Measurements from ENCODE around the gene TATDN2. TPM values are rescaled to one million over a fixed set of nuclear protein-coding genes. Genes with fewer than 3 reads are reported as not detected.
"Not testable (repeated sequence)": the region's sequence is repeated elsewhere in the genome, so short reads cannot be mapped to it uniquely, and the experiment has no call there.

The TATDN2 gene
- total RNA-seq, 2 donors from 2014 or later, result 56.7 to 71.7 TPM

DNA sequence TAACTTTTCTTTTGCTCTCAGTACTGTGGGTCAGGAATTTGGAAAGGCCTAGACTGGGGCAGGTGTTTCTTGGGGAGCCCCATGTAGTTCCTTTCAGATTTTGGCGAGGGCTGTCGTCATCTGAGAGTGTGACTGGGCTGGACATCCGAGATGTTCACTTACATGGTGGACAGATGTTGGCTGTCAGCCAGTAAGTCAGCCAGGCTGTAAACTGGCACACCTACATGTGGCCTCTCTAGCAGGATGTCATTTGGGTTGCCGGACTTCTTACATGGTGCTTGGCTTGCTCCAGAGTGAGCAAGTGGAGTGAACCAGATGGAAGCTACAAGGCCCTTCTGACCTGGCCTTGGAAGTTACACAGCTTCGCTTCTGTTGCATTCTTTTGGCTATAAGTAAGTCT lies 20.7 kb downstream of the TATDN2 start:
- no peak overlapping the region for H3K4me3 Mint-ChIP-seq
- H3K27me3 Mint-ChIP-seq, result no peaks in the 10 kb centered on the region
- H3K9me3 Mint-ChIP-seq, result no peaks in the 10 kb centered on the region
- peaks cover 100% of the 10 kb centered on the region for H3K36me3 Mint-ChIP-seq (ENCODE audit: low read depth)
- H3K27ac Mint-ChIP-seq, result peak overlapping the region; percentile 69
- no peak for ATAC-seq (replicated peaks)
- H3K4me1 Mint-ChIP-seq, result peaks cover 38% of the 10 kb centered on the region

DNA sequence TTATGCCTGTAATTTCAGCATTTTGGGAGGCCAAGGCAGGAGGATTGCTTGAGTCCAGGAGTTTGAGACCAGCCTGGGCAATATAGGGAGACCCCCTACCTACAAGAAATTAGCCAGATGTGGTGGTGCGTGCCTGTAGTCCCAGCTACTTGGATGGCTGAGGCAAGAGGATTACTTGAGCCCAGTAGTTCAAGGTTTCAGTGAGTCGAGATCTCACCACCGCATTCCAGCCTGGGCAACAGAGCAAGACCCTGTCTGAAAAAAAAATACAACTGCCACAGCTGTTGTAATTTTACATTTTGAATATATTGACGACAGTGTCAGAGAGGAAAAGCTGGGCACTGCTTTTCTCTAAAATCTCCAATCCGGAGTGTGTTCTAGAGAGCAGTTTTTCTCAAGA lies 21.2 kb downstream of the TATDN2 start:
- peak overlapping the region; percentile 69 for H3K27ac Mint-ChIP-seq

DNA sequence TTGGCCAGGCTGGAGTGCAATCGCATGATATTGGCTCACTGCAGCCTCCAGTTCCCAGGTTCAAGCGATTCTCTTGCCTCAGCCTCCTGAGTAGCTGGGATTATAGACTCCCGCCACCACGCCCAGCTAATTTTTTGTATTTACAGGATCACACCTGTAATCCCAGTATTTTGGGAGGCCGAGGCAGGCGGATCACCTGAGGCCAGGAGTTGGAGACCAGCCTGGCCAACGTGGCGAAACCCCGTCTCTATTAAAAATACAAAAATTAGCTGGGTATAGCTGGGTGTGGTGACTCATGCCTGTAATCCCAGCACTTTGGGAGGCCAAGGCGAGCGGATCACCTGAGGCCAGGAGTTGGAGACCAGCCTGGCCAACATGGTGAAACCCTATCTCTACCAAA lies 24.2 kb downstream of the TATDN2 start:
- H3K27me3 Mint-ChIP-seq; ATAC-seq (replicated peaks); H3K9me3 Mint-ChIP-seq: not testable (repeated sequence)
- peak overlapping the region; percentile 75 for H3K27ac Mint-ChIP-seq
- peak overlapping the region; percentile 40 for H3K4me3 Mint-ChIP-seq
- peaks cover 99% of the 10 kb centered on the region for H3K36me3 Mint-ChIP-seq (ENCODE audit: low read depth)
- H3K4me1 Mint-ChIP-seq, result peaks cover 31% of the 10 kb centered on the region

More for the DNA sequence above, 21.2 kb downstream of the TATDN2 start:
- Mint-ChIP-seq H3K4me1 (peaks cover 38% of the 10 kb centered on the region), H3K27me3 (no peaks in the 10 kb centered on the region), H3K36me3 (ENCODE audit: low read depth) (peaks cover 100% of the 10 kb centered on the region), H3K4me3 (no peak overlapping the region), H3K9me3 (no peaks in the 10 kb centered on the region)
- no peak for ATAC-seq (replicated peaks)

DNA sequence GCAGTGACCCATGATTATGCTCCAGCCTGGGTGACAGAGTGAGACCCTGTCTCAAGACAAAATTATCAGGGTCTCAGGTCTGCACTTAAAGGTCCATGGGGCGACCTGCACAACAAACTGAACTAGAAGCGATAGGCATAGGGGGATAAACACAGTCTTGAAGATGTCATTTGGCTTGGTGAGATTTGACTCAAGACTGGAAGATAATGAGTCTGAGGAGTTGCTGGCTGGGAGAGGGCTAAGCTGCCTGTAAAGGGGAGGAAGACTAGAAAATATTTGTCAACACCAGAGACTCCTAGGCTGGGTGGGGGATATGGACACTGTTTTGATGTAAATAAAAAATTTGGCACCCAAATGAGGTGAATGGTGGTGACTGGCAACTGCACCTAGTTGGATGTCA lies 24.7 kb downstream of the TATDN2 start:
- ATAC-seq (replicated peaks), result peak; percentile 47
- H3K4me3 Mint-ChIP-seq, result peak overlapping the region; percentile 40
- no peaks in the 10 kb centered on the region for H3K27me3 Mint-ChIP-seq
- H3K9me3 Mint-ChIP-seq, result no peaks in the 10 kb centered on the region
- H3K27ac Mint-ChIP-seq, result peak overlapping the region; percentile 75
- H3K36me3 Mint-ChIP-seq (ENCODE audit: low read depth), result peaks cover 99% of the 10 kb centered on the region
- peaks cover 27% of the 10 kb centered on the region for H3K4me1 Mint-ChIP-seq

DNA sequence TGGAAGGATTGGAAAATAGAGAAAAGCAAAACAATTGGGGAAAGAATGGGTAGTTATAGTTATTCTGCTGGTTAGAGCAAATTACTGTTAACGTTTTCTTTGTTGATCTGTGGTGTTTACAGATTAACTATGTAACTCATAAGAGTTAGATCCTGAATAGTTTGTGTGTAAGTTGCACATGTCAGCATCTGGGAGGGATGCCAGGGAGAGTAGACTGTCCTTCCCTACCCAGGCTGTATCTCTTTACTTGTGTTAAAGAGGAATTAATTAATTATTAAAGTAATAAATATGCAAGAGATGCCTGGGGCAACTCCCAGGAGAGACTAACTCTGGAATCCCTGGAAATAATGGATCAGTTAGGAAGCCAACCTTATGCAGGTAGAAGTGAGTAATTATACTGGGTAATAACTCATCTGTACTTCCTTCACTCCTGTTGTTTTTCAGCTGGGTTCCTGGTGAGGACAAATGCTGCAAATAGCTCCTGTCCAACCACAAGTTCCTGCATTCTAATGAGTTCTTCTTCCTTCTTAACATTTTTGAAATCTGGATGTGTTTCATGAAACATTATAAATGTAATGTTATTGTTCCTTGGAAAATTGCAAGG lies 25.5 kb downstream of the TATDN2 start:
- peak overlapping the region; percentile 40 for H3K4me3 Mint-ChIP-seq
- ATAC-seq (replicated peaks), result no peak
- H3K4me1 Mint-ChIP-seq, result peaks cover 27% of the 10 kb centered on the region
- peak overlapping the region; percentile 75 for H3K27ac Mint-ChIP-seq
- peaks cover 99% of the 10 kb centered on the region for H3K36me3 Mint-ChIP-seq (ENCODE audit: low read depth)
- no peaks in the 10 kb centered on the region for H3K9me3 Mint-ChIP-seq
- no peaks in the 10 kb centered on the region for H3K27me3 Mint-ChIP-seq

DNA sequence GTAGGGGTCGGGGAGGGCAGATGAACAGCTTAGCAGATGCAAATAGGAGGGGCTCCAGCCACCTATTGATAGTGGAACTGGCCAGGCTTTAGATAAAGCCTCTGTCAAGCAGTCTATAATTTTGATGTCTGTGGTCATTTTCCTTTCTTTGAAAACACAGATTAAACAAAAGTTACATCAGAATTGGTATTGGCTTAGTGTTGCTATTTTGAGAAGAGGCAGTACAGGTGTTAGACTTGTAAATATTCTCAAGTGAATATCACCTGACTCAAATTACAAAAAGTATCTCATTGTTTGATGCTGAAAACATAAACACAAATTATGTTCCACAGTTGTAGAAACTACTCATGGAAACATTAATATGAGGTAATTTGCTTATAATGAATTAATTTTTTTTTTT lies 26.3 kb downstream of the TATDN2 start:
- no peaks in the 10 kb centered on the region for H3K27me3 Mint-ChIP-seq
- peak overlapping the region; percentile 40 for H3K4me3 Mint-ChIP-seq
- H3K36me3 Mint-ChIP-seq (ENCODE audit: low read depth), result peaks cover 99% of the 10 kb centered on the region
- H3K4me1 Mint-ChIP-seq, result peaks cover 23% of the 10 kb centered on the region
- no peak for ATAC-seq (replicated peaks)
- no peaks in the 10 kb centered on the region for H3K9me3 Mint-ChIP-seq
- no peak overlapping the region for H3K27ac Mint-ChIP-seq

DNA sequence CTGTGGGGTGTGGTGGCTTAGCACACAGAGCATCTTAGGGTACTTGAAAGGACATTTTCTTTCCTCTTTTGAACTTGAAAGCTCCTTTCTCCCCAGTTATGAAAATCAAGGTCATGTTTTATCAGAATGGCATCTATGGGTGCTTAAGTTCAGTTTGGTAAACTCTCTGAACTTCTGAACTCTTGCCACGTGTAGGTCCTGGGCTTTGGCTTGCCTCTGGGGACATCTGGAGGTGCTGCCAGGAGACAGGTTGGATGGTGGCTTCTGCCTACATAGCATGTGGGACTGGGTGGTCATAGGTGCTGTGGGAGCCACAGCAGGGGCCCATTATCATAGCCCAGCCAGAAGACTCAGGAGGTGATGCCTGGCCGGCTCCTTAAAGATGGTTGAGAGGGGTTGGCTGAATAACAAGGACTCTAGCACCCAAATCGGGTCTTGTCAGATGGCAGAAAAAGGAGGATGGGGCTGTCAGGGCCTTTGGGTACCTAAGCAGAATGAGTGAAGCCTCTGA lies 28.9 kb downstream of the TATDN2 start:
- no peaks in the 10 kb centered on the region for H3K27me3 Mint-ChIP-seq
- ATAC-seq (replicated peaks), result no peak
- no peak overlapping the region for H3K4me3 Mint-ChIP-seq
- no peaks in the 10 kb centered on the region for H3K9me3 Mint-ChIP-seq
- H3K4me1 Mint-ChIP-seq, result peaks cover 25% of the 10 kb centered on the region
- peak overlapping the region; percentile 57 for H3K27ac Mint-ChIP-seq
- H3K36me3 Mint-ChIP-seq (ENCODE audit: low read depth), result peaks cover 99% of the 10 kb centered on the region

DNA sequence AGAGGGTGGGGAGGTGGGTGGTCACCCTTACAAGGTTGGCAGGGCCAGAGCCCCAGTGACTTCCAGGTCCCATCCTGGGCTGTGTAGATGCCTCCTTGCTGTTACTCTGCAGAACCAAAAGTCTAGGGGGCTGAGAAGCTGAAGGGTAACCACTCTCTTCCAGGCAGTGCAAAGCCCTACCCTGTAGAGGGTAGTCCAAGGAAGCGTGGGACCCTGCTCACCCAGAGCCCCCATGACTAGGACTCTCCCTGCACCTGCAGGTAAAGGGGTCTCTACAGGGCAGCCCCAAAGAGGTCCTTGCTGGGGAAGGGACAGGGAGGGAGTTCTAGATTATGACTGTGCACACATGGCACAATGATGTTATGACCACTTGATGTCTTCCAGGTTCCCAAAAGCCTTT lies 30.2 kb downstream of the TATDN2 start:
- Mint-ChIP-seq H3K27ac (no peak overlapping the region), H3K4me1 (peaks cover 25% of the 10 kb centered on the region), H3K4me3 (no peak overlapping the region), H3K36me3 (ENCODE audit: low read depth) (peaks cover 99% of the 10 kb centered on the region), H3K27me3 (no peaks in the 10 kb centered on the region), H3K9me3 (no peaks in the 10 kb centered on the region)
- no peak for ATAC-seq (replicated peaks)

DNA sequence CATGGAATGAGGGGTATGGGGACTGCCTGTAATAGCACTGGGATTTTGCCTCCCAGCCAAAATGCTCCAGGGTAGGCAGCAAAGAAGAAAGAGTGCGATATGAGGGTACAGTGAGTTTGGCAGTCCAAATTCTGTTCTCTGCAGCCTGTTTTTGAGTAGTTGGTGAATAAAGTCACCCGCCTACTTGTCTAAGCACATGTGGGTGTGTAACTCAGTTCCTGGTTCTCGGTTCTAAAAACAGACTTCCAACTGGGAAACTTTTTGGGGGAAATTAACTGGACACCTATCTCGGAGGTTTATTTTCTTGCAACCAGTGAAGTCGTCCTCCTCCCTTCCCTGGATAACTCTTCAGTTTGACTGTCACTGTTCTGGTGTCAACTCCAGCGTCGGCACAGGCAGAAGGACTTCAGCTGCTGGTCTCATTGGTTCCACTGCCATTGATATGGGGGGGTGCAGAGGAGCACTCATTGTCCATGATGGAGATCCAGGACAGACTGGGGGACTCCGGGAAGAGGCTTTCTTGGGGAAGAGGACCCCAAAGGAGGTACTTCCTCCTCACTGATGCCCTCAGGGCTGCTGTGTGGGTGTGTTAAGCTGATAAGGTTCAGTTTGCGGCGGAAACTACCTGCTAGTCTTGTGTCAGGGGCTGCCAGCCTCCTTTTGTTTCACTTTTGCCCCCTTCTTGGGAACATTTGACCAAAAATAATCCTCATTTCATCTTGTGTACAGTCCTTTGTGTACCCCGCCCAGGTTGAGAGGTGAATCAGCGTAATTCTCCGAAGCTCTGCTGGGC lies 31.3 kb downstream of the TATDN2 start:
- peaks cover 25% of the 10 kb centered on the region for H3K4me1 Mint-ChIP-seq
- H3K36me3 Mint-ChIP-seq (ENCODE audit: low read depth), result peaks cover 93% of the 10 kb centered on the region
- ATAC-seq (replicated peaks), result no peak
- no peak overlapping the region for H3K27ac Mint-ChIP-seq
- no peaks in the 10 kb centered on the region for H3K9me3 Mint-ChIP-seq
- H3K4me3 Mint-ChIP-seq, result no peak overlapping the region
- no peaks in the 10 kb centered on the region for H3K27me3 Mint-ChIP-seq

DNA sequence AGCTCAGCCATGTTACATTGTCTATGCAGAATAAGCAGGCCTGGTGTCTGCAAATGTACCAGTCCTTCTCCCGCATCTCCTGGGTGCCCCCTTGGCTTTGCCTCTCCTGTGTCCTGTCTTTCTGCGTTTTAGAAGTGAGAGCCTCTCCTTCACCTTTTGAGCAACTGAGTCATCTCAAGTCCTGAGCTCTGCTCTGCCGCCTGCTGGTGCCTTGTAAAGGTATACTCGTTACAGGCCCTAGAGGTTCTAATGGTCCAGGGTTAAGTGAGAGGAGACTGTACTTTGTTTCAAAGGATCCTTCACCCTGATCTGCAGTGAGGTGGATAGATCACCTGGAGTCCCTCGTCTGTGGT lies 31.9 kb downstream of the TATDN2 start:
- ATAC-seq (replicated peaks), result peak; percentile 45
- Mint-ChIP-seq H3K27me3 (no peaks in the 10 kb centered on the region), H3K36me3 (ENCODE audit: low read depth) (peaks cover 89% of the 10 kb centered on the region), H3K9me3 (no peaks in the 10 kb centered on the region), H3K4me1 (peaks cover 30% of the 10 kb centered on the region), H3K4me3 (no peak overlapping the region), H3K27ac (no peak overlapping the region)

DNA sequence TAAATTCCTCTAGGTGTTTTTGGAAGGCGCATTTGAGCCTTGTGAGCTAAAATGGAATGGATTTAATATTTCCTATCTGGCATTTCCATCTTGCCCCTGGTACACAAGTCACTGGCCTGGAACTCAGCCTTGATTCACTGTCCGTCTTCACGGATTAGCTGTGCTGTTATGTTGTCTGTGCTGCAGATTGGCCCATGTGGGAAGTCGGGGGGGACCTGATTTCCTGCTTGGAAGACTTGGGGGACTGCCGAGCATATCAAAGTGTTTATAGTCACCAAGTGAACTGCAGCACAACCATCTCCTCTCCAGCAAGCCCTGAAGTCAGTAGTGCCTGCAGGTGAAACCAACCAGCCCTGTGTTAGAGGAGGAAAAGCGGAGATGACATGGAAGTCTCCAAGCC lies 32.3 kb downstream of the TATDN2 start:
- Mint-ChIP-seq H3K9me3 (no peaks in the 10 kb centered on the region), H3K36me3 (ENCODE audit: low read depth) (peaks cover 89% of the 10 kb centered on the region), H3K27ac (no peak overlapping the region), H3K4me3 (no peak overlapping the region), H3K4me1 (peaks cover 34% of the 10 kb centered on the region), H3K27me3 (no peaks in the 10 kb centered on the region)
- ATAC-seq (replicated peaks), result no peak

DNA sequence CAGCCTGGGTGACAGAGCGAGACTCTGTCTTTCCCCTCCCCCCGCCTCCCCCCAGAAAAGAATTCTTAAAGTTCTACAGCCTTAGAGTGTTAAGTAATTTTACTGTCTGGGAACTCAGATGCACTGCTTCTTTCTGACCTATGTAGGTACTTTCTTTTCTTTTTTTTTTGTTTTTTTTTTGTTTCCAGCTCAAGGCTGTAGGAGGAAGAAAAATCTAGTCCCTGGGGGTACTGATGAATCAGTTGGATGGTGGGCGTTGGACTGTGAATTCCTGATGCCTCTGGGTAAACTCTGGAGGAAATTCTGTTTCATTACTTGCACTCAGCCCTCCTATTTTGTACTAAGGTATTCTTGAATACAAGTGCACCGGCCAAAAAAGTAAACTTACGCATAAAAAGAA lies 33.7 kb downstream of the TATDN2 start:
- Mint-ChIP-seq H3K27ac (peak overlapping the region; percentile 41), H3K9me3 (no peaks in the 10 kb centered on the region), H3K4me1 (peaks cover 35% of the 10 kb centered on the region)

DNA sequence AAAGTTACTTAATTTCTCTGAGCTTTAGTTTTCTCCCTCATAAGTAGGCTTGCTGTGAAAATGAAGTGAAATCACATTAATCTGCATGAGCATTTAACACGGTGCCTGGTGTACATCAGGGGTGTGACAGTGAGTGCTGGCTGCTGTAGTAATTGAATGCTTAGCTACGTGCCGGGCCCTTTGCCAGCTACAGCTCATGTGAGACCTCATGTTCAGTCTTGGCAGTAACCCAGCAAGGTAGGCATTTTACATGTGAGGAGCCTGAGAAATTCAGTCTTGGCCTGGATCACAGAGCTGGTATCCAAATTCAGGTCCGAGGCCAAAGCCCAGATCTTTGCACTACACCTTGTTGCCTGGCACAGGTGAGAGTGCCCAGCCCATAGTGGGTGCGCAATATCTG lies 35.4 kb downstream of the TATDN2 start:
- ATAC-seq (replicated peaks), result no peak
- no peaks in the 10 kb centered on the region for H3K9me3 Mint-ChIP-seq
- H3K4me3 Mint-ChIP-seq, result peak overlapping the region; percentile 65
- peak overlapping the region; percentile 87 for H3K27ac Mint-ChIP-seq
- peaks cover 89% of the 10 kb centered on the region for H3K36me3 Mint-ChIP-seq (ENCODE audit: low read depth)
- H3K27me3 Mint-ChIP-seq, result no peaks in the 10 kb centered on the region
- H3K4me1 Mint-ChIP-seq, result peaks cover 35% of the 10 kb centered on the region

More for the DNA sequence above, 33.7 kb downstream of the TATDN2 start:
- ATAC-seq (replicated peaks), result no peak
- H3K4me3 Mint-ChIP-seq, result no peak overlapping the region
- no peaks in the 10 kb centered on the region for H3K27me3 Mint-ChIP-seq
- peaks cover 89% of the 10 kb centered on the region for H3K36me3 Mint-ChIP-seq (ENCODE audit: low read depth)

DNA sequence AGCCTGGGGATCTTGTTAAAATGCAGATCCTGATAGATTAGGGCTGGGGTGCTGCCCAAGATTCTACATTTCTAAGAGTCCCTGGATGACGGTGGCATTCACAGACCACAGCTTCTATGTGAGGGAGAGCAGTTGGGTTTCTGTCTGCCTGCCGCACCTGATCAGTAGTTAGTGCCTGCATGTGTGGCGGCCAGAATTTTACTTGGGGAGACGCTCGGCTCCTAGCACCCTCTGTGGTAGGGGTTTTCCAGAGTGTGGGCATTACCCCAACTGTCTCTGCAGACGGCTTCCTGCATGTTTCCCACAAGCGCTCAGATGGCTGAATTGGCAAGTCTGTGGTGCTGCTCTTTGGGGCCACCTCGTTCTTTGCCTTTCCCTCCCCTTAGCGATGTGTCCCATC lies 36.2 kb downstream of the TATDN2 start:
- Mint-ChIP-seq H3K4me1 (peaks cover 35% of the 10 kb centered on the region), H3K27me3 (no peaks in the 10 kb centered on the region), H3K4me3 (peak overlapping the region; percentile 65), H3K9me3 (no peaks in the 10 kb centered on the region), H3K36me3 (ENCODE audit: low read depth) (peaks cover 89% of the 10 kb centered on the region), H3K27ac (peak overlapping the region; percentile 87)
- ATAC-seq (replicated peaks), result peak; percentile 80
